Tibial nerve (tissue), 3 donors: ENCODE measurements around the gene COL19A1.

Experiments
- POLR2A ChIP-seq, 2 donors: fragments of 450-650 bp; IDR thresholded peaks; one replicate each; pipeline ENCODE4 v1.6.1; 2017; ENCODE audit warnings: antibody characterized with exemption in 2 of 2, mild to moderate bottlenecking in 2 of 2, moderate library complexity in 2 of 2
- TF ChIP-seq, protein P1 (sequence below), 5 experiments: fragments of 200-600 bp in 3 of 5; fragments of 450-650 bp in 2 of 5; sonication (generic) in 3 of 5; IDR thresholded peaks; one replicate each; pipeline ENCODE4 v1.5.1; 2016 to 2019; ENCODE audit warnings: antibody characterized with exemption in 5 of 5, mild to moderate bottlenecking in 3 of 5, moderate library complexity in 2 of 5

DNA sequence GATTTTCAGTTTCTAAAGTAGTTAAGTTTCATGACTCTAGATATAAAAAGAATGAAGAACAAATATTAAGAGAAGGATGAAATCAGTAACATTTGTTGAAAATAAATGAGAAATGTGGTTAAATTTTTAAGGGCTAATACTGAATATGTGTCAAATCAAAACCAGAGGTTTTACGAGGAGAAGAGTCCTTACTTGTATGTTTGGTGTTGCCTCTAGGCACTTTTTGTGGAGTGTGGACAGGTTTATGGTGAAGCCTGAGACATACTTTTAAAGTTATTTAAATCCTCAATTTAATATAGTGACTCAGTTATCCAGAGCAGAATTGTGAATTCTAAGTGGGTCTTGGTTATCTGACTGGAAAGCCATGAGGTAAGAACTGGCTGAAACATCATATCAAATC is 68.7 kb downstream of the COL19A1 start:
- TF ChIP-seq, protein P1, sequence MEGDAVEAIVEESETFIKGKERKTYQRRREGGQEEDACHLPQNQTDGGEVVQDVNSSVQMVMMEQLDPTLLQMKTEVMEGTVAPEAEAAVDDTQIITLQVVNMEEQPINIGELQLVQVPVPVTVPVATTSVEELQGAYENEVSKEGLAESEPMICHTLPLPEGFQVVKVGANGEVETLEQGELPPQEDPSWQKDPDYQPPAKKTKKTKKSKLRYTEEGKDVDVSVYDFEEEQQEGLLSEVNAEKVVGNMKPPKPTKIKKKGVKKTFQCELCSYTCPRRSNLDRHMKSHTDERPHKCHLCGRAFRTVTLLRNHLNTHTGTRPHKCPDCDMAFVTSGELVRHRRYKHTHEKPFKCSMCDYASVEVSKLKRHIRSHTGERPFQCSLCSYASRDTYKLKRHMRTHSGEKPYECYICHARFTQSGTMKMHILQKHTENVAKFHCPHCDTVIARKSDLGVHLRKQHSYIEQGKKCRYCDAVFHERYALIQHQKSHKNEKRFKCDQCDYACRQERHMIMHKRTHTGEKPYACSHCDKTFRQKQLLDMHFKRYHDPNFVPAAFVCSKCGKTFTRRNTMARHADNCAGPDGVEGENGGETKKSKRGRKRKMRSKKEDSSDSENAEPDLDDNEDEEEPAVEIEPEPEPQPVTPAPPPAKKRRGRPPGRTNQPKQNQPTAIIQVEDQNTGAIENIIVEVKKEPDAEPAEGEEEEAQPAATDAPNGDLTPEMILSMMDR (IDR thresholded peaks at IDR 0.05): no peak
- TF ChIP-seq POLR2A (IDR thresholded peaks at IDR 0.05): no peak
